ENCODE results near the gene GTF2IRD1.
A peak's percentile ranks its signal among the peaks of the same experiment; 100 is the strongest.

GTF2IRD1 gene

GRCh38 chr7:74454925-74455288 is 1.2 kb downstream of the GTF2IRD1 start:
- H3K4me1 ChIP-seq (ENCODE audit: control insufficient read depth, insufficient read depth, low read length) = peaks cover 51% of the 10 kb centered on the region
- H3K36me3 ChIP-seq (ENCODE audit: insufficient read depth, low read length) = peaks cover 3% of the 10 kb centered on the region
- no peaks in the 10 kb centered on the region for H3K9me3 ChIP-seq (replicated peaks; ENCODE audit: low read length)
- H3K9ac ChIP-seq (ENCODE audit: low read depth, low read length) = peak overlapping the region; percentile 93
- H3K4me2 ChIP-seq (ENCODE audit: low read length) = peak overlapping the region; percentile 99
- peak overlapping the region; percentile 83 for H3K4me3 ChIP-seq (ENCODE audit: low read length)
- no peaks in the 10 kb centered on the region for H3K27me3 ChIP-seq (ENCODE audit: control insufficient read depth, insufficient read depth, low read length)

GRCh38 chr7:74455291-74455804 is 1.6 kb downstream of the GTF2IRD1 start:
- Histone ChIP-seq H3K36me3 (ENCODE audit: insufficient read depth, low read length) (peaks cover 3% of the 10 kb centered on the region), H3K9me3 (replicated peaks; ENCODE audit: low read length) (no peaks in the 10 kb centered on the region), H3K9ac (ENCODE audit: low read depth, low read length) (peak overlapping the region; percentile 93), H3K4me3 (ENCODE audit: low read length) (peak overlapping the region; percentile 83), H3K27me3 (ENCODE audit: control insufficient read depth, insufficient read depth, low read length) (no peaks in the 10 kb centered on the region), H3K4me2 (ENCODE audit: low read length) (peak overlapping the region; percentile 99), H3K4me1 (ENCODE audit: control insufficient read depth, insufficient read depth, low read length) (peaks cover 51% of the 10 kb centered on the region)

DNA sequence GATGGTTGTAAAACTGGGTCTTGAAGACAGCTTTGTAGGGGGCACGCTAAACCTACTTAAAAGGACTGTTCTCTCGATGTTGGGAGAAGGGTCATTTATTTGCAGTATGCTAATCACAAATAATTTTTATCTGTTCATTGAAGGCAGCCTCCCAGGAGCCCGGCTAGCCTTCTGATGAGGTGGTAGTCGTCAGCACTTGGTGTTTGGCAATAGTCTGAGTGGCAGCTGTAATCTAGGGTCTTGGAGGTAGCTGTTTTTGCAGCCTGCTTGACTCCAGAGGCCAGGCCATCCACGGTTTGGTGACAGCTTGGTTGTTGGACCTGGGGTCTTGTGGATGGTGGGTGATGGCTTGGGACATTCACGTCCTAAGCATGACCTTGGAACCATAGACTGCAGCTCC is 2.2 kb downstream of the GTF2IRD1 start:
- Histone ChIP-seq H3K9ac (ENCODE audit: low read depth, low read length) (peak overlapping the region; percentile 93), H3K27me3 (ENCODE audit: control insufficient read depth, insufficient read depth, low read length) (no peaks in the 10 kb centered on the region), H3K4me3 (ENCODE audit: low read length) (peak overlapping the region; percentile 83), H3K9me3 (replicated peaks; ENCODE audit: low read length) (no peaks in the 10 kb centered on the region), H3K4me2 (ENCODE audit: low read length) (peak overlapping the region; percentile 99), H3K36me3 (ENCODE audit: insufficient read depth, low read length) (peaks cover 3% of the 10 kb centered on the region), H3K4me1 (ENCODE audit: control insufficient read depth, insufficient read depth, low read length) (peaks cover 51% of the 10 kb centered on the region)

DNA sequence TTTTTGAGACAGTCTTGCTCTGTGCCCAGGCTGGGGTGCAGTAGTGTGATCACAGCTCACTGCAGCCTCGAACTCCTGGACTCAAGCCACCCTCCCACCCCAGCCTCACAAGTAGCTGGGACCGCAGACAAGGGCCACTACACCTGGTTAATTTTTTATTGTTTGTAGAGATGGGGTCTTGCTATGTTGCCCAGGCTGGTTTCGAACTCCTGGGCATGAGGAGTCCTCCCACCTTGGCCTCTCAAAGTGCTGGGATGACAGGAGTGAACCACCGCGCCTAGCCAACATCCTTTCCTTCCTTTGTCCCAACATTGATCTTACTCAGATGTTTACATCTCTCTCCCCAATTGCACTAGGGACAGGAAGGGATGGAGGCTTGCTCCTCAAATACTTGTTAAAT is 3.3 kb downstream of the GTF2IRD1 start:
- Histone ChIP-seq H3K27me3 (ENCODE audit: control insufficient read depth, insufficient read depth, low read length) (no peaks in the 10 kb centered on the region), H3K36me3 (ENCODE audit: insufficient read depth, low read length) (peaks cover 3% of the 10 kb centered on the region), H3K9ac (ENCODE audit: low read depth, low read length) (peak overlapping the region; percentile 3), H3K4me1 (ENCODE audit: control insufficient read depth, insufficient read depth, low read length) (peaks cover 48% of the 10 kb centered on the region), H3K9me3 (replicated peaks; ENCODE audit: low read length) (no peaks in the 10 kb centered on the region), H3K4me2 (ENCODE audit: low read length) (no peak overlapping the region), H3K4me3 (ENCODE audit: low read length) (no peak overlapping the region)

GRCh38 chr7:74461970-74462706 is 8.4 kb downstream of the GTF2IRD1 start:
- peaks cover 11% of the 10 kb centered on the region for H3K36me3 ChIP-seq (ENCODE audit: insufficient read depth, low read length)
- no peak overlapping the region for H3K9ac ChIP-seq (ENCODE audit: low read depth, low read length)
- H3K27me3 ChIP-seq (ENCODE audit: control insufficient read depth, insufficient read depth, low read length) = no peaks in the 10 kb centered on the region
- no peaks in the 10 kb centered on the region for H3K9me3 ChIP-seq (replicated peaks; ENCODE audit: low read length)
- H3K4me1 ChIP-seq (ENCODE audit: control insufficient read depth, insufficient read depth, low read length) = peaks cover 27% of the 10 kb centered on the region
- H3K4me3 ChIP-seq (ENCODE audit: low read length) = no peak overlapping the region
- H3K4me2 ChIP-seq (ENCODE audit: low read length) = no peak overlapping the region

DNA sequence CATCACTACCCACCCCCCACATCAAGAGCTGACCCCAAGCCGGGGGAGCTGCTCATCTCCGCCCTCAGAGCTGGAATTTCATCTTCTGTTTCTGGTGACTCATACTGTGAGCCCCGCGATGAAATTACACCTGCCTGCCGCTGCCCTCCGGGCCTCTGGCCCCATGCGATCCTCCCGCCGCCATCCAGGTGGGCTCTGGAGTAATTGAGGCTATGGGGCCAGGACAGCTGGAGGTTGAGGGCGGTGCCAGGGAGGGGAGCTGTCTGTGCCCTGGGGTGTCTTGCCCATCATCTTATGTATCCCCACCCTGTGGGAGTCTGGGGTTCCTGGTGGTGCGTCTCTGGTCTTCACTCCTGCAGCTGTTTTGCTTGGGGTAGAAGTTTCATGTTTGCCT is 9.0 kb downstream of the GTF2IRD1 start:
- Histone ChIP-seq H3K4me2 (ENCODE audit: low read length) (no peak overlapping the region), H3K4me1 (ENCODE audit: control insufficient read depth, insufficient read depth, low read length) (peaks cover 24% of the 10 kb centered on the region), H3K4me3 (ENCODE audit: low read length) (no peak overlapping the region), H3K27me3 (ENCODE audit: control insufficient read depth, insufficient read depth, low read length) (no peaks in the 10 kb centered on the region), H3K36me3 (ENCODE audit: insufficient read depth, low read length) (peaks cover 11% of the 10 kb centered on the region), H3K9me3 (replicated peaks; ENCODE audit: low read length) (no peaks in the 10 kb centered on the region), H3K9ac (ENCODE audit: low read depth, low read length) (no peak overlapping the region)

GRCh38 chr7:74464931-74465886 is 11.5 kb downstream of the GTF2IRD1 start:
- no peaks in the 10 kb centered on the region for H3K9me3 ChIP-seq (replicated peaks; ENCODE audit: low read length)
- peaks cover 8% of the 10 kb centered on the region for H3K36me3 ChIP-seq (ENCODE audit: insufficient read depth, low read length)
- H3K4me1 ChIP-seq (ENCODE audit: control insufficient read depth, insufficient read depth, low read length) = peaks cover 14% of the 10 kb centered on the region
- no peaks in the 10 kb centered on the region for H3K27me3 ChIP-seq (ENCODE audit: control insufficient read depth, insufficient read depth, low read length)
- no peak overlapping the region for H3K4me2 ChIP-seq (ENCODE audit: low read length)
- H3K9ac ChIP-seq (ENCODE audit: low read depth, low read length) = no peak overlapping the region
- H3K4me3 ChIP-seq (ENCODE audit: low read length) = no peak overlapping the region

GRCh38 chr7:74466196-74466813 is 12.6 kb downstream of the GTF2IRD1 start:
- Histone ChIP-seq H3K36me3 (ENCODE audit: insufficient read depth, low read length) (peaks cover 8% of the 10 kb centered on the region), H3K4me1 (ENCODE audit: control insufficient read depth, insufficient read depth, low read length) (peaks cover 14% of the 10 kb centered on the region), H3K4me2 (ENCODE audit: low read length) (peak overlapping the region; percentile 38), H3K9ac (ENCODE audit: low read depth, low read length) (peak overlapping the region; percentile 11), H3K4me3 (ENCODE audit: low read length) (no peak overlapping the region), H3K9me3 (replicated peaks; ENCODE audit: low read length) (no peaks in the 10 kb centered on the region), H3K27me3 (ENCODE audit: control insufficient read depth, insufficient read depth, low read length) (no peaks in the 10 kb centered on the region)

DNA sequence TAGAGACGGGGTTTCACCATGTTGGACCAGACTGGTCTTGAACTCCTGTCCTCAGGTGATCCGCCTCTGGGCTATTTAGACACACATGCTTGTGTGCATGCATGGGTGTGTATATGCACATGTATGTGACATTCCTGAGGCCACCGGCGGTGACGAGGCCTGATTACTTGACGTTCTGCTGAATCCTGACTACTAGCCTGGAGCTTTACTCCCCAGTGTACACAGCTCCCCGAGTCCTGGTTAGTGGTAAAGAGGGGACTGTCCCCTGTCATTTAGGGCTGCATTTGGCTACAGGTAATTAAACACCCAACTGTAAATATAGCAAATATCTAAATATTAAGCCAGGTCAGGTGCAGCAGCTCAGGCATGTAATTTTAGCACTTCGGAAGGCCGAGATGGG is 14.2 kb downstream of the GTF2IRD1 start:
- Histone ChIP-seq H3K9ac (ENCODE audit: low read depth, low read length) (no peak overlapping the region), H3K4me2 (ENCODE audit: low read length) (no peak overlapping the region), H3K27me3 (ENCODE audit: control insufficient read depth, insufficient read depth, low read length) (no peaks in the 10 kb centered on the region), H3K4me1 (ENCODE audit: control insufficient read depth, insufficient read depth, low read length) (peaks cover 14% of the 10 kb centered on the region), H3K4me3 (ENCODE audit: low read length) (no peak overlapping the region), H3K9me3 (replicated peaks; ENCODE audit: low read length) (no peaks in the 10 kb centered on the region), H3K36me3 (ENCODE audit: insufficient read depth, low read length) (peaks cover 11% of the 10 kb centered on the region)

- Histone ChIP-seq H3K27me3 (ENCODE audit: control insufficient read depth, insufficient read depth, low read length) (no peaks in the 10 kb centered on the region), H3K4me1 (ENCODE audit: control insufficient read depth, insufficient read depth, low read length) (peaks cover 34% of the 10 kb centered on the region), H3K4me3 (ENCODE audit: low read length) (no peak overlapping the region), H3K9ac (ENCODE audit: low read depth, low read length) (no peak overlapping the region), H3K4me2 (ENCODE audit: low read length) (no peak overlapping the region), H3K36me3 (ENCODE audit: insufficient read depth, low read length) (peaks cover 16% of the 10 kb centered on the region), H3K9me3 (replicated peaks; ENCODE audit: low read length) (no peaks in the 10 kb centered on the region)
Observed at GRCh38 chr7:74470504-74470903, 16.8 kb downstream of the GTF2IRD1 start.

- Histone ChIP-seq H3K4me2 (ENCODE audit: low read length) (no peak overlapping the region), H3K27me3 (ENCODE audit: control insufficient read depth, insufficient read depth, low read length) (no peaks in the 10 kb centered on the region), H3K4me1 (ENCODE audit: control insufficient read depth, insufficient read depth, low read length) (peaks cover 45% of the 10 kb centered on the region), H3K9ac (ENCODE audit: low read depth, low read length) (no peak overlapping the region), H3K4me3 (ENCODE audit: low read length) (no peak overlapping the region), H3K9me3 (replicated peaks; ENCODE audit: low read length) (no peaks in the 10 kb centered on the region), H3K36me3 (ENCODE audit: insufficient read depth, low read length) (peaks cover 8% of the 10 kb centered on the region)
Observed at GRCh38 chr7:74473116-74473515, 19.4 kb downstream of the GTF2IRD1 start.
